ENCODE results near the gene KIAA0825.

DNA sequence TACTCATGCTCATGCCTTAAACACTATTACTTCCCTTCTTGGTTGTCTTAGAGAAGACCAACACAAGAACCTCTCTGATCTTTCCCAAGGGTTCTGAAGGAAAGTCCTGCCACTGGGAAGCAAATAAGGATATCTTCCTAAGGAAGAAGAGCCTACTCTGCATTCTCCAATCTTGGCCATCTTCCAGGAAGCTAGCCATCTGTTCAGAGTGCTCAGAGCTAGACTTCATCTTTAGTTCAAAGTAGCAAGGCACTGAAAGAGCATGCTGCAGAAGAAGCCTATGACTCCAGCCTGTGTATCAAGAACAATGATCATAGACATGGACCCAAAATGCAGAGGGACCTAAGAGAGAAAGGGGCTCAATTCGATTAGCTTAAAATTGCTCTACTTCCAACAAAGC is 114.7 kb downstream of the KIAA0825 start:
- TF ChIP-seq CTCF (conservative IDR thresholded peaks at IDR 0.05 in 1 of 2, IDR thresholded peaks at IDR 0.05 in 1 of 2; ENCODE audit: extremely low read depth in 1 of 2, insufficient read depth in 1 of 2, low read depth in 1 of 2, low read length in 2 of 2) (no peak), EZH2 (IDR thresholded peaks at IDR 0.05; ENCODE audit: borderline replicate concordance, low read length) (no peak)
